Esophagus muscularis mucosa (tissue), 3 donors: ENCODE measurements around the gene RCOR1.

ENCODE experiments used
- POLR2A ChIP-seq: fragments of 450-650 bp; IDR thresholded peaks from one replicate; pipeline ENCODE4 v1.6.1; 2017; ENCODE audit warnings: antibody characterized with exemption, moderate library complexity, mild to moderate bottlenecking, low read depth
- POLR2AphosphoS5 ChIP-seq, 2 donors: sonication (generic); formaldehyde crosslinking; IDR thresholded peaks; one replicate each; pipeline ENCODE4 v1.6.1; 2017; ENCODE audit warnings: antibody characterized with exemption in 2 of 2
- TF ChIP-seq, protein P1 (sequence below), 3 experiments: fragments of 200-600 bp in 2 of 3; fragments of 450-650 bp in 1 of 3; sonication (generic) in 2 of 3; IDR thresholded peaks; one replicate each; pipeline ENCODE4 v1.5.1; 2017 to 2019; ENCODE audit warnings: antibody characterized with exemption in 3 of 3, mild to moderate bottlenecking in 2 of 3, moderate library complexity in 1 of 3

DNA sequence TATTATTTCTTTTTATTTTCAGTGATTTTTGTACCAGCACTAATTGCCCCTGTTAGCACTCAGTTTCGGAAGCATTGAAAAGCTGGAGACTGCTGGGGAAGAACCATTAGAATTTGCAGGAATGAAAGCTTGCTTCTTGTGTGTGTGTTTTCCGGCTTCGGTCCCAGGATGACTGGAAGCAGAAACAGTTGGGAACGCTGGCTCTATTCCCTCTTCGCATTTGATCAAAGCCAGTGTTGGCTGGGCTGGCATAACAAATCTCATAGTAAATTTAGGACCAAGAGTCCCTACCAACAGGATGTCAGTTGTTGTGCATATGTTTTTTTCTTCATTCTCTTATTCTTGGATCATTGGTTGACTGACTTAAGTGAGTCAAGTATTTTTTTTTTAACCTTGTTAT is 131.2 kb downstream of the RCOR1 start:
- TF ChIP-seq POLR2A = no peak
- TF ChIP-seq, protein P1, sequence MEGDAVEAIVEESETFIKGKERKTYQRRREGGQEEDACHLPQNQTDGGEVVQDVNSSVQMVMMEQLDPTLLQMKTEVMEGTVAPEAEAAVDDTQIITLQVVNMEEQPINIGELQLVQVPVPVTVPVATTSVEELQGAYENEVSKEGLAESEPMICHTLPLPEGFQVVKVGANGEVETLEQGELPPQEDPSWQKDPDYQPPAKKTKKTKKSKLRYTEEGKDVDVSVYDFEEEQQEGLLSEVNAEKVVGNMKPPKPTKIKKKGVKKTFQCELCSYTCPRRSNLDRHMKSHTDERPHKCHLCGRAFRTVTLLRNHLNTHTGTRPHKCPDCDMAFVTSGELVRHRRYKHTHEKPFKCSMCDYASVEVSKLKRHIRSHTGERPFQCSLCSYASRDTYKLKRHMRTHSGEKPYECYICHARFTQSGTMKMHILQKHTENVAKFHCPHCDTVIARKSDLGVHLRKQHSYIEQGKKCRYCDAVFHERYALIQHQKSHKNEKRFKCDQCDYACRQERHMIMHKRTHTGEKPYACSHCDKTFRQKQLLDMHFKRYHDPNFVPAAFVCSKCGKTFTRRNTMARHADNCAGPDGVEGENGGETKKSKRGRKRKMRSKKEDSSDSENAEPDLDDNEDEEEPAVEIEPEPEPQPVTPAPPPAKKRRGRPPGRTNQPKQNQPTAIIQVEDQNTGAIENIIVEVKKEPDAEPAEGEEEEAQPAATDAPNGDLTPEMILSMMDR (IDR thresholded peaks at IDR 0.05) = no peak
- TF ChIP-seq POLR2AphosphoS5 (IDR thresholded peaks at IDR 0.05) = no peak
